GM21619 (cell line): ENCODE measurements around the gene ANKMY1.
A peak's percentile ranks its signal among the peaks of the same experiment; 100 is the strongest.

ENCODE experiments used
- ATAC-seq: cut with Tn5 transposase; IDR thresholded peaks from one replicate; pipeline ENCODE4 v1.9.1; 2021; ENCODE audit not compliant: unreplicated experiment

ANKMY1 gene

GRCh38 chr2:240594511-240595380, 37.0 kb upstream of the ANKMY1 start:
- no peak for ATAC-seq

- no peak for ATAC-seq
Measured at GRCh38 chr2:240593703-240594451, 36.1 kb upstream of the ANKMY1 start.

GRCh38 chr2:240593026-240593702, 35.4 kb upstream of the ANKMY1 start:
- no peak for ATAC-seq

- no peak for ATAC-seq
Measured at GRCh38 chr2:240591784-240592183, 34.0 kb upstream of the ANKMY1 start.

DNA sequence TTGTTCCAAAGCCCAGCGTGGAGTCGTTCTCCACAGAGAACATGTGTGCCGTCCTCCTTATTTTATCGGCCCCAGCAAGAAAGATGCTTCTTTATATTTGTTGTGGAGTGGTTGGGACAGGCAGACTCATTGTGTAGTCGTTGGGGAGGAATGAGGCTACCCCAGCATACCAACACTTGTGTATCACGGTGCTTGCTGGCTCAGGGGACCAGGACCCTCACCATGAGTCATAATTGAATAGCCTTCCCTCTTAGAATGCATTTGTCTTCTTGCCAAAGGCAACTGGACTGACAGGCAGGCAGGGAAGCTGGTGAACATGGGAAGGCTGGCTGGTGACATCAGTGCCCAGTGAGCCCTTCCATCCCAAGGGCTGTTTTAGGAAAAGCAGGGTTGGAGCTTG, 33.4 kb upstream of the ANKMY1 start:
- ATAC-seq, result no peak

- no peak for ATAC-seq
Measured at GRCh38 chr2:240590681-240591111, 32.9 kb upstream of the ANKMY1 start.

- ATAC-seq, result no peak
Measured at GRCh38 chr2:240589850-240590525, 32.2 kb upstream of the ANKMY1 start.

- no peak for ATAC-seq
Measured at GRCh38 chr2:240589375-240589774, 31.6 kb upstream of the ANKMY1 start.

DNA sequence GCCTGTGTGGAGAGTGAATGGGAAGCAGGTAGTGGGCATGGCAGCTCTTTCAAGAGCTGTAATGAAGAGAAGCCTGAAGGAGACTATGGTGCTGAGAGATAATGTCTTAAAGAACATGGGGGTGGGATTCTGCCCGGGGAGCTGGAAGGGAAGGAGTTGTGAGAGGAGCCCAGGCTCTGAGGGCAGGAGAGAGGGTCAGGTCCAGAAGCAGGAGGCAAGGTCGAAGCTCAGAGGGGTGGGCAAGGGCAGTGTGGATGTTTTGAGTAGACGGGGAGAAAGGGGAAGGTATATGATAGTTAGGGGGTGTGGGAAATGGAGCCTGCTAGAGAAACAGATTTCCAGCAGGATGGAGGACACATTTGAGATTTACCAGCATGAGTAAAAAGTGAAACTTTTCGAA, 30.9 kb upstream of the ANKMY1 start:
- no peak for ATAC-seq

DNA sequence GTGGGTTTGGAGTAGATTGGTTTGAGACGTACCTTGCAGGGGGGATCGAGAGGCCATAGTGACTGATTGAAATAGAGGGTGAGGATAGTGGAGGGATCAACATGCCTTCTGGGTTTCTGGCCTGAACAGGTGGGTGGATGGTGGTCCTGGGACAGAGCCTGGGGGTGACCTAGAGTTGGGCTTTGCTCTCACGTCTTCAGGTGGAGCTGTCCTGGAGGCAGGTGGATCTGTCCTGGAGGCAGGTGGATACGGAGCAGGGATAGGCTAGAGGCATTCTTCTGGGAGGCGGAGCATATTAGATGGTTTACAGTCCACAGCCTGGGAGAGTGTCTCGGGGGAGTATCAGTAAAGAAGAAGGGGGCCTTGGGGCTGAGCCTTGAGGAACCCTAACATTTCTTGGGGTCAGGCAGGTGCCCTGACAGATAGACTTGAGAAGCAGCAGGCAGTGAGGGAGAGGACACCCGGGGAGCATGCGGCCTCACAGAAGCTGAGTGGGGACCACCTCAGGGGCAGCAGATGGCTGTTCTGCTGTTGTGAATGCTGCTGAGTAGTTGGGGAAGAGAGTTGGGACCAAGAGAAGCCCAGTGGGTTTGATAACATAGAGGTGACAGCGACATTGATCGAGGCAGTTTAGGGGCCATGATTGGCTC, 30.3 kb upstream of the ANKMY1 start:
- no peak for ATAC-seq

GRCh38 chr2:240586919-240587800, 29.4 kb upstream of the ANKMY1 start:
- ATAC-seq, result no peak

- peak; percentile 60 for ATAC-seq
Measured at GRCh38 chr2:240586198-240586918, 28.6 kb upstream of the ANKMY1 start, which contains the start of gene CAPN10. Gene CAPN10, plus strand, starts transcription at chr2:240586734. Its CDS starts 178 bp downstream, at chr2:240586912.

GRCh38 chr2:240585681-240586197, 28.0 kb upstream of the ANKMY1 start:
- ATAC-seq, result no peak

- peak; percentile 25 for ATAC-seq
Measured at GRCh38 chr2:240585101-240585500, 27.3 kb upstream of the ANKMY1 start.

- peak; percentile 58 for ATAC-seq
Measured at GRCh38 chr2:240584486-240585031, 26.8 kb upstream of the ANKMY1 start.

DNA sequence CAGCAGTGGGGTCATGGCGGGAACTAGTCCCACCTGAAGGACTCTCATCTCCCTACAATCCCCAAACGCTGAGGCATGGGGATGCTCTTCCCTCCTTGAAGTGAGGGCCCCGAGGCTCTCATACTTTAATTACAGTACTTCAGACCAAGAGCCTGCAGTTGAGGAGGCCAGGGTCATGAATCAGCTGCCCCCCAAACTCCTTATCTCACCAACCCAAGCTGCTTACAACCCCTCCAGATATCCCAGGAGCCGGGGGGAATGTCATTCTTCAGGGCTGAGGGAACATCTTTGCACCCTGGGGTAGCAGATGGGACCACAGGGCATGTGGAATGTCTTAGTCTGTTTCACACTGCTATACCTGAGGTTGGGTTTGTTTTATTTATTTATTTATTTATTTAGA, 26.0 kb upstream of the ANKMY1 start:
- no peak for ATAC-seq

- no peak for ATAC-seq
Measured at GRCh38 chr2:240582781-240583180, 25.0 kb upstream of the ANKMY1 start.

DNA sequence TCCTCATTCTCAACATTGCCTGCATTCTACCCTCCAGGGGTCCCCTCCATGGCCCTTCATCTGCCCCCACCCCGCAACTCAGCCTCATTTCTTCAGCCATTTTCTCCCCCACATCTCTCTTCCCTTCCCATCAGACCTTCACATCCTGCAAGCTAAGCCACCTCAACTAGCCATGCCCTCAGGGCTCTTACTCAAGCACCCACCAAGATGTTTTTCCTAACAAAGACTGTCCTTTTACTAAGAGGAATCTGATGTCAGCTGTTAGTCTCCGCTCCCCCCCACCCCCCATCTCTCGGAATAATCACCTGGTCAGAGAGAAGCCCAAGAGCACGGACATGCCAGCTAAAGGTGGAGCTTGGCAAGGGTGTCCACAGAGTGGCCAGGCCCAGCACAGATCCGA, 24.0 kb upstream of the ANKMY1 start:
- ATAC-seq, result no peak
